Colonic mucosa (tissue), 4 donors: Measurements from ENCODE around the gene CREB5. TPM values are rescaled to one million over a fixed set of nuclear protein-coding genes. Genes with fewer than 3 reads are reported as not detected.

Experiments
- DNase-seq: peaks from one replicate; pipeline ENCODE4 v3.0.0-alpha.2; 2020
- H3K27ac ChIP-seq: fragments of 200-600 bp; one replicate; pipeline ENCODE4 v1.8.0; 2021
- H3K27me3 ChIP-seq: fragments of 200-600 bp; one replicate; pipeline ENCODE4 v1.8.0; 2021
- H3K36me3 ChIP-seq: fragments of 200-600 bp; one replicate; pipeline ENCODE4 v1.8.0; 2021
- H3K4me1 ChIP-seq: fragments of 200-600 bp; one replicate; pipeline ENCODE4 v1.8.0; 2021; ENCODE audit warnings: mild to moderate bottlenecking
- H3K4me3 ChIP-seq: fragments of 200-600 bp; one replicate; pipeline ENCODE4 v1.8.0; 2021
- H3K9ac ChIP-seq, 2 donors: one replicate each; pipeline ENCODE4 v1.7.0; 2013; ENCODE audit warnings: control low read depth in 2 of 2, low read depth in 2 of 2, low read length in 2 of 2
- H3K9me3 ChIP-seq: fragments of 200-600 bp; one replicate; pipeline ENCODE4 v1.8.0; 2021
- intact Hi-C: fragments of 100-400 bp; cut with DNase I; formaldehyde crosslinking; loops from one replicate; pipeline ENCODE4 v1.14.1; 2022
- total RNA-seq, 2 donors: library from RNA; stranded (reverse); fragmentation: NEBNext Ultra II Directional in 1 of 2; extraction: Animal tissue kit (Norgen Biotek cat#: 25700) in 1 of 2; gene quantifications; one replicate each; pipeline ENCODE4 v1.2.1, GENCODE V29; 2021
- TF ChIP-seq, protein P1 (sequence below): fragments of 200-600 bp; IDR thresholded peaks from one replicate; pipeline ENCODE4 v1.8.0; 2022; ENCODE audit warnings: antibody characterized with exemption, mild to moderate bottlenecking
- donor health status: healthy.
- donor health status: DM: no; HTN: no; CAD: no.
- donor health status: DM: no; HTN: no; CAD: no.

The CREB5 gene
- total RNA-seq, 2 donors from 2014 or later: 0.54 to 3.6 TPM

DNA sequence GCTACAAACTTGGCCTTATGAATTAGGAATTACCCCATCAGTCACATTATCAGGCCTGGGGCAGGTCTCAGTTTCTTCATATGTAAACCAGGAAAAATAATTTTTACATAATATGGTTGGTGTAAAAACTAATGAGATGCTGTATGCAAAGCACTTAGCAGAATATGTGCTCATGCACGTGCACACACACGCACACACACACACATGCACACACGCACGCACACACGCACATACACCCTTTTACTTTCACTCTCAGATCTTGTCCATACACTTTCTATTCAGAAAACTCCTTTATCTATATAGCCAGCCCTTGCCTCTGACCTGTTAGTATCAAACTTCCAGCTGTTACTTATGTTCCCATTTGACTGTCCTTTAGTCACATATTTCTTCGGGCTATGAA, 92.7 kb downstream of the CREB5 start:
- intact Hi-C loops: no loop called here
- DNase-seq: no peak
- Histone ChIP-seq H3K27me3 (no peaks in the 10 kb centered on the region), H3K36me3 (no peaks in the 10 kb centered on the region), H3K27ac (no peak overlapping the region), H3K4me1 (no peaks in the 10 kb centered on the region), H3K4me3 (no peak overlapping the region), H3K9ac (no peak overlapping the region), H3K9me3 (no peaks in the 10 kb centered on the region)
- TF ChIP-seq, protein P1, sequence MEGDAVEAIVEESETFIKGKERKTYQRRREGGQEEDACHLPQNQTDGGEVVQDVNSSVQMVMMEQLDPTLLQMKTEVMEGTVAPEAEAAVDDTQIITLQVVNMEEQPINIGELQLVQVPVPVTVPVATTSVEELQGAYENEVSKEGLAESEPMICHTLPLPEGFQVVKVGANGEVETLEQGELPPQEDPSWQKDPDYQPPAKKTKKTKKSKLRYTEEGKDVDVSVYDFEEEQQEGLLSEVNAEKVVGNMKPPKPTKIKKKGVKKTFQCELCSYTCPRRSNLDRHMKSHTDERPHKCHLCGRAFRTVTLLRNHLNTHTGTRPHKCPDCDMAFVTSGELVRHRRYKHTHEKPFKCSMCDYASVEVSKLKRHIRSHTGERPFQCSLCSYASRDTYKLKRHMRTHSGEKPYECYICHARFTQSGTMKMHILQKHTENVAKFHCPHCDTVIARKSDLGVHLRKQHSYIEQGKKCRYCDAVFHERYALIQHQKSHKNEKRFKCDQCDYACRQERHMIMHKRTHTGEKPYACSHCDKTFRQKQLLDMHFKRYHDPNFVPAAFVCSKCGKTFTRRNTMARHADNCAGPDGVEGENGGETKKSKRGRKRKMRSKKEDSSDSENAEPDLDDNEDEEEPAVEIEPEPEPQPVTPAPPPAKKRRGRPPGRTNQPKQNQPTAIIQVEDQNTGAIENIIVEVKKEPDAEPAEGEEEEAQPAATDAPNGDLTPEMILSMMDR: no peak

DNA sequence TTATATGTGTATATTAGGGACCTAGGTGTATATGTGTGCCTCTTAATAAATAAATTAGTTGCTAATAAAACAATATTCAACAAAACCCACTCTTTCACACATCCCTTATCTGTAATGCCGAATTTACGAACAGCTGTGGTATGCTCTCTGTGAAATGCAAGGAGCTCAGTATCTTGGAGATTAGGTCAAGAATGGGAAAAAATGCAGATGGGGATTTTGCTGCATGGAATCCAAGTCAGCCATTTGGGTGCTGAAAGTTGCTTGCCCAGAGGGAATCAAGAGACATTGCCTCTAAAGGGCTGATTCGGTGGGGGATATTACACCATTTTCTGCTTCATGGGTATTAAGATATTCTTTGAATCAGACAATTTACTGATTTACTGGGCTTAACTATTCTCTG, 93.5 kb downstream of the CREB5 start:
- H3K27me3 ChIP-seq: no peaks in the 10 kb centered on the region
- DNase-seq: no peak
- H3K36me3 ChIP-seq: no peaks in the 10 kb centered on the region
- no peak overlapping the region for H3K9ac ChIP-seq
- TF ChIP-seq, protein P1: no peak
- H3K4me1 ChIP-seq: no peaks in the 10 kb centered on the region
- H3K4me3 ChIP-seq: no peak overlapping the region
- intact Hi-C loops: no loop called here
- no peak overlapping the region for H3K27ac ChIP-seq
- no peaks in the 10 kb centered on the region for H3K9me3 ChIP-seq

DNA sequence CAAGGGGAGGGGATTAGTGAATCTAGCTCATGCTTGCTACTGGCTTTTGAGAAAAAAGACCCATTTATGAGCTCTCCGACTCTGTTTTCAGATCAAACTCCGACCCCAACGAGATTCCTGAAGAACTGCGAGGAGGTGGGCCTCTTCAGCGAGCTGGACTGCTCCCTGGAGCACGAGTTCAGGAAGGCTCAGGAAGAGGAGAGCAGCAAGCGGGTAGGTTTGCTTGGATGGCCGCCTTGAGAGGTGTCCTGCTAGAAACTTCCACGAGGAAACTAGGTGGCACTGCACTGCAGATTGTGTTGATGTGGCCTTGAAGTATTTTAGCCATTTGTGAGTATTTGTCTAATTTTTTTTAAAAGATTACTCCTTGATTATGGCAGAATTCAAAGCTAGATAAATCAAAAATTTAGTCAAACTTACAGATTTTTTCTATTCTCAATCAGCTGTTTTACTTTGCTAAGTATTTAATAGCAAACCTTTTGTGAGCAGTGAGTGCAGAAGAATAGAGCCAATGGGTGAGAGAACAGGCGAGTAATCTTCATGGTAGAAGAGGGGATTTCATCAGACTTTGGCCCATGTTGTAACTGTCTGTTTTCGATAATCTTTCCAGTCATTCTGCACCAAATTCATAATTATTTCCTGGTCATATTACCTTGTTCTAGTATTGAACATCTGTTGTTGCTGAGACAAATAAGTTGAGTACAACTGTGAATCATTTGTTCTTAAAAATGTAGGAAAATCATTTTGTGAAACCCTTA, 95.4 kb downstream of the CREB5 start:
- Histone ChIP-seq H3K9me3 (no peaks in the 10 kb centered on the region), H3K27ac (no peak overlapping the region), H3K4me3 (no peak overlapping the region), H3K4me1 (no peaks in the 10 kb centered on the region), H3K27me3 (no peaks in the 10 kb centered on the region), H3K9ac (no peak overlapping the region), H3K36me3 (no peaks in the 10 kb centered on the region)
- DNase-seq: no peak
- TF ChIP-seq, protein P1: no peak
- intact Hi-C loops: no loop called here

DNA sequence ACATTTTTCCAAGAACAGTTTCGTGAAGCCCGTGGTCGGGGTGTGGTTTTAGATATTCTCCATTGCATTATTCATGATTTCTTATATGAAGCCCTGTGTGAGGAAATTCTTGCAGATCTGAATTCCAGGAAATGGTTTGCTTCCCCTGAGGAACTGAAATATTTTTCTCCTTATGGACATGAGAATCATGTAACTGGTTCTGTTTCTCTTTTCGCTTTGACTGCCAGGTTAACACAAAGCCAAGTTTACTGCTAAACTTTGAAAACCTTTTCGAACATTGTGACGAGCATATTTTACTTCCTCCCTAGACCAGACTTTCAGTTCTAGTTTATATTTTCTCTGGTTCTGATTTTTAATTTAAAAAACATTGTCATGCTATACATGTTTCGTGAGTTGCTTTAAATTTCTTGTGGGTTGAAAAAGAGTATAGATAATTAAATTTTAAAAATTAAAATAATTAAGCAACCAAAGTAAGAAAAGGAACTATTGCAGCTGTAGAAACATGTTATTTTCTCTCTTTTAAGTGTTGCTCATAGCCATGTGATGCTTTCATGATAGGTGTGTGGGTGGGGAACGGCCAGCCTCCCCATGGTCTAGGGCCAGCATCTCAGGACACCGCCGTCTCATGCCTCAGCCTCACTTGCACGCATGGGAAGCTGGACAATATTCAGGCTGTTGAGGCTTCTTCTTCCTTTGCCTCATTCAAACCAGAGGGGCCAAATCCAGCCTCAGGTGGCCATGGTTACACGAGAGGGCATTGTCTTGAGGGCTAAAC, 97.1 kb downstream of the CREB5 start:
- no peak overlapping the region for H3K27ac ChIP-seq
- H3K9me3 ChIP-seq: no peaks in the 10 kb centered on the region
- intact Hi-C loops: no loop called here
- H3K4me3 ChIP-seq: no peak overlapping the region
- DNase-seq: no peak
- no peaks in the 10 kb centered on the region for H3K27me3 ChIP-seq
- H3K36me3 ChIP-seq: no peaks in the 10 kb centered on the region
- TF ChIP-seq, protein P1: no peak
- no peak overlapping the region for H3K9ac ChIP-seq
- H3K4me1 ChIP-seq: no peaks in the 10 kb centered on the region

DNA sequence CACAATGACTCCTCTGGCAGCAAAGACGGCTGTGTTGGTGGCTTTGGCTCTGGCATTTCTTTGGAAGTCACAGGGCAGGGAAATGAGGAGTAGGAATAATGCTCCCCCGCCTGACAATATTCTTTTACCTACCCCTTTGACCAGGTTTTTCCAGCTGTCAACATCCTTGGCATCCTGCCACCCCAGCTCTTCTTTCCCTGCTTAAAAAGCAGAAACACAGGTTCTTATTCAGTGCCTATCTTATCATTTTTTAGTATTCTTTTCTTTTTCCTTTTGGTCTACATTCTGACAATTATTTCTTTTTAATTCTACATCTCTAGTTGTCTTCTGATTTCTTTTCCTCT, 97.7 kb downstream of the CREB5 start:
- H3K9ac ChIP-seq: no peak overlapping the region
- TF ChIP-seq, protein P1: no peak
- no peak overlapping the region for H3K27ac ChIP-seq

More for the DNA sequence above, 97.7 kb downstream of the CREB5 start:
- Histone ChIP-seq H3K4me3 (no peak overlapping the region), H3K9me3 (no peaks in the 10 kb centered on the region), H3K4me1 (no peaks in the 10 kb centered on the region), H3K36me3 (no peaks in the 10 kb centered on the region), H3K27me3 (no peaks in the 10 kb centered on the region)
- DNase-seq: no peak
- intact Hi-C loops: no loop called here
